Measurements from ENCODE around the gene PWP1. TPM values are rescaled to one million over a fixed set of nuclear protein-coding genes. Genes with fewer than 3 reads are reported as not detected.

The PWP1 gene
- total RNA-seq, 1 experiment from 2014 or later, result 49.7 TPM

DNA sequence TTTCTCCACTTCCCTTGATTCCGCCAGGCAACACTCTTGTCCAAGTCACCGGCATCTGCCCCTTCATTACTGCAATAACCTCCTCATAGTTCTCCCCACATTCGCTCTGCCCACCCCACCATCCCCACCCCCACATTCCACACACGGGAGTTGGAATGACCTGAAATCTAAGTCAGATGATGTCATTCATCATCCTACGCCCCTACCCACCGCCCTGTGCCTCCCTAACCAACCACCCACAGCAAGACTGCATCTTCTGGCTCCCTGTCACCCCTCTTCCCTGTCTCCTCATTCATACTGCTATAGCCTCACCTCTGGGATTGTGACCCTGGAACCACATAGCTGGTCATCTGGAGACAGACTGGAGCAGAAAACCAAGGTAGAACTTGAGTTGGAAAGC is 7.9 kb upstream of the PWP1 start:
- Histone ChIP-seq H3K4me2 (ENCODE audit: insufficient read depth, insufficient read length, low read length) (no peak overlapping the region), H3K79me2 (ENCODE audit: insufficient read depth, low read length) (no peaks in the 10 kb centered on the region), H3K56ac (ENCODE audit: insufficient read length, low read depth, low read length) (no peak overlapping the region), H2BK12ac (ENCODE audit: insufficient read length, low read depth, low read length) (no peak overlapping the region), H3K9me3 (ENCODE audit: control insufficient read depth, low read depth, low read length) (no peaks in the 10 kb centered on the region), H3K23ac (ENCODE audit: insufficient read length, low read depth, low read length) (no peak overlapping the region), H3K27me3 (ENCODE audit: insufficient read depth, low read length) (no peaks in the 10 kb centered on the region), H2BK20ac (ENCODE audit: low read depth, low read length, poor library complexity, severe bottlenecking) (no peak overlapping the region), H3K79me1 (ENCODE audit: insufficient read depth, low read depth, low read length, poor library complexity, severe bottlenecking) (no peaks in the 10 kb centered on the region), H3T11ph (ENCODE audit: low read length) (no peak overlapping the region), H3K4me1 (ENCODE audit: insufficient read depth, low read length) (no peaks in the 10 kb centered on the region), H2BK5ac (ENCODE audit: insufficient read length, low read length) (no peak overlapping the region), H2AK5ac (ENCODE audit: insufficient read length, low read length) (no peak overlapping the region), H3K9ac (ENCODE audit: extremely low read depth, insufficient read length, low read length) (no peak overlapping the region), H2AFZ (ENCODE audit: low read length) (no peak overlapping the region), H3K14ac (ENCODE audit: insufficient read depth, low read length) (no peak overlapping the region), H4K8ac (replicated peaks; ENCODE audit: insufficient read length, low read depth, low read length) (no peak overlapping the region), H4K91ac (ENCODE audit: insufficient read length, low read depth, low read length) (no peak overlapping the region), H4K20me1 (ENCODE audit: control insufficient read depth, insufficient read depth, insufficient read length) (no peaks in the 10 kb centered on the region), H2BK15ac (ENCODE audit: low read depth, low read length) (no peak overlapping the region), H3K23me2 (ENCODE audit: insufficient read length, low read depth, low read length, poor library complexity, severe bottlenecking) (no peaks in the 10 kb centered on the region), H3K27ac (ENCODE audit: insufficient read length, low read depth, low read length) (no peak overlapping the region), H4K5ac (ENCODE audit: insufficient read length, low read depth, low read length) (no peak overlapping the region), H3K18ac (ENCODE audit: insufficient read length, low read depth, low read length) (no peak overlapping the region), H3K4ac (ENCODE audit: low read depth, low read length) (no peak overlapping the region), H2BK120ac (ENCODE audit: low read depth, low read length, poor library complexity, severe bottlenecking) (no peak overlapping the region)
- Mint-ChIP-seq H3K9me3 (no peaks in the 10 kb centered on the region), H3K36me3 (ENCODE audit: insufficient read depth in 1 of 3, low read depth in 3 of 3) (no peaks in the 10 kb centered on the region), H3K27me3 (ENCODE audit: low read depth) (peaks cover 26% of the 10 kb centered on the region), H3K4me3 (no peak overlapping the region), H3K27ac (no peak overlapping the region), H3K4me1 (no peaks in the 10 kb centered on the region; a peak in 1 of 4 replicates)
- TF ChIP-seq, protein P1, sequence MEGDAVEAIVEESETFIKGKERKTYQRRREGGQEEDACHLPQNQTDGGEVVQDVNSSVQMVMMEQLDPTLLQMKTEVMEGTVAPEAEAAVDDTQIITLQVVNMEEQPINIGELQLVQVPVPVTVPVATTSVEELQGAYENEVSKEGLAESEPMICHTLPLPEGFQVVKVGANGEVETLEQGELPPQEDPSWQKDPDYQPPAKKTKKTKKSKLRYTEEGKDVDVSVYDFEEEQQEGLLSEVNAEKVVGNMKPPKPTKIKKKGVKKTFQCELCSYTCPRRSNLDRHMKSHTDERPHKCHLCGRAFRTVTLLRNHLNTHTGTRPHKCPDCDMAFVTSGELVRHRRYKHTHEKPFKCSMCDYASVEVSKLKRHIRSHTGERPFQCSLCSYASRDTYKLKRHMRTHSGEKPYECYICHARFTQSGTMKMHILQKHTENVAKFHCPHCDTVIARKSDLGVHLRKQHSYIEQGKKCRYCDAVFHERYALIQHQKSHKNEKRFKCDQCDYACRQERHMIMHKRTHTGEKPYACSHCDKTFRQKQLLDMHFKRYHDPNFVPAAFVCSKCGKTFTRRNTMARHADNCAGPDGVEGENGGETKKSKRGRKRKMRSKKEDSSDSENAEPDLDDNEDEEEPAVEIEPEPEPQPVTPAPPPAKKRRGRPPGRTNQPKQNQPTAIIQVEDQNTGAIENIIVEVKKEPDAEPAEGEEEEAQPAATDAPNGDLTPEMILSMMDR (conservative IDR thresholded peaks at IDR 0.05), result no peak
- DNase-seq, result no peak
- WGBS (ENCODE audit: extremely low coverage, insufficient read length, low lambda C conversion rate), result no CpG with 5 or more reads among the region's 6 CpGs
